KMS-11 (cell line): ENCODE results near the gene TLCD3B.

ENCODE experiments used
- H2AFZ ChIP-seq: fragments of 200-600 bp; sonication (generic); 2 replicates; pipeline ENCODE4 v1.6.1; 2016; ENCODE audit warnings: antibody characterized with exemption, mixed run types, low read depth
- H3K27ac ChIP-seq: fragments of 200-600 bp; sonication (generic); 2 replicates; pipeline ENCODE4 v1.6.1; 2016; ENCODE audit warnings: mild to moderate bottlenecking, mixed run types
- H3K27me3 ChIP-seq: fragments of 200-600 bp; sonication (generic); 2 replicates; pipeline ENCODE4 v1.6.1; 2017; ENCODE audit warnings: mild to moderate bottlenecking, low read depth, mixed run types, moderate library complexity; ENCODE audit not compliant: insufficient read depth
- H3K36me3 ChIP-seq: fragments of 200-600 bp; sonication (generic); 2 replicates; pipeline ENCODE4 v1.6.1; 2017; ENCODE audit warnings: mild to moderate bottlenecking, mixed run types; ENCODE audit not compliant: insufficient read depth
- H3K4me1 ChIP-seq: fragments of 200-600 bp; sonication (generic); 2 replicates; pipeline ENCODE4 v1.6.1; 2016; ENCODE audit warnings: mild to moderate bottlenecking, low read depth, mixed run types; ENCODE audit not compliant: poor library complexity, severe bottlenecking
- H3K4me2 ChIP-seq: fragments of 200-600 bp; sonication (generic); 2 replicates; pipeline ENCODE4 v1.7.0; 2016; ENCODE audit warnings: mild to moderate bottlenecking, mixed run types
- H3K4me3 ChIP-seq: fragments of 200-600 bp; sonication (generic); IDR thresholded peaks from 2 replicates; pipeline ENCODE4 v1.6.1; 2017; ENCODE audit warnings: low read depth, low read length, mixed read lengths; ENCODE audit not compliant: insufficient read depth
- H3K79me2 ChIP-seq: fragments of 200-600 bp; sonication (generic); 2 replicates; pipeline ENCODE4 v1.6.1; 2016; ENCODE audit warnings: low read depth, mixed run types; ENCODE audit not compliant: insufficient read depth
- H3K9ac ChIP-seq: fragments of 200-600 bp; sonication (generic); 2 replicates; pipeline ENCODE4 v1.6.1; 2016; ENCODE audit warnings: mild to moderate bottlenecking, mixed run types
- H4K20me1 ChIP-seq: fragments of 200-600 bp; sonication (generic); 2 replicates; pipeline ENCODE4 v1.6.1; 2016; ENCODE audit warnings: mild to moderate bottlenecking, mixed run types; ENCODE audit not compliant: insufficient read depth
- TF ChIP-seq, protein P1 (sequence below): fragments of 200-600 bp; sonication (generic); conservative IDR thresholded peaks from 2 replicates; pipeline ENCODE4 v1.6.1; 2017; ENCODE audit warnings: low read depth, mild to moderate bottlenecking, antibody characterized with exemption, low read length, moderate library complexity, mixed read lengths

The TLCD3B gene

DNA sequence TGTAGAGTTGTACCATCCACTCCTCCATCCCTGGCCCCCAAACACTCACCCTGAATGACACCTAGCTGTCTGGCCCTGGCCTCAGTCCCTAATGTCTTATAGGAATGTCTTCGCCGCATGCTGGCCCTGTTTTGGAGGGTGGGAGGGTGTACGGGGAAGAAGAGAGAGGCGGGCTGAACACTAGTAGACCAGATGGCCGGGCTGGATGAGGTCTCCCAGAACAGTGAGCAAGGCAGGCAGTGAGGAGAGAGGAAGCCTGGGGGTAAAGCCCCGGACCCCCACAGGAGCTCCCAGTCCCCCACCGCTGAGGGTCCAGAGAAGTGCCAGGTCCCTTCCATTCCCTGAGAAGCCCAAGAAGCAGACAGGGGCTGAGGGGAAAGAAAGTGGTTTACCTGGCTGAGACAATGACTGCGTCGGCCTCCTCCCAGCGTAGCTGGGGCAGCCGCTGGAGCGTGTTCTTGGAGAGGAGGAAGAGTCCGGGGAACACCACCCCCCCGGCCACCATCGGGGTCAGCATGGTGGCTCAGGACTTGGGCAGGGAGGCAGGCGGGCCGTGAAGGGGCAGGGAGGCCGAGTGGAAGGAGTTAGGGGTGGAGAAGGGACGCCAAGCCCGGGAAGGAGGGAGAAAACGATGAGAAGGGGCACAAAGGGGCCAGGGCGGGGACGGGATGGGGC is 923 bp downstream of the TLCD3B start:
- Histone ChIP-seq H3K79me2 (no peaks in the 10 kb centered on the region), H3K27me3 (peaks cover 77% of the 10 kb centered on the region), H4K20me1 (no peaks in the 10 kb centered on the region), H3K4me3 (no peak overlapping the region), H3K9ac (no peak overlapping the region), H3K27ac (no peak overlapping the region), H3K4me1 (peaks cover 3% of the 10 kb centered on the region), H2AFZ (no peak overlapping the region), H3K36me3 (no peaks in the 10 kb centered on the region), H3K4me2 (no peak overlapping the region)
- TF ChIP-seq, protein P1, sequence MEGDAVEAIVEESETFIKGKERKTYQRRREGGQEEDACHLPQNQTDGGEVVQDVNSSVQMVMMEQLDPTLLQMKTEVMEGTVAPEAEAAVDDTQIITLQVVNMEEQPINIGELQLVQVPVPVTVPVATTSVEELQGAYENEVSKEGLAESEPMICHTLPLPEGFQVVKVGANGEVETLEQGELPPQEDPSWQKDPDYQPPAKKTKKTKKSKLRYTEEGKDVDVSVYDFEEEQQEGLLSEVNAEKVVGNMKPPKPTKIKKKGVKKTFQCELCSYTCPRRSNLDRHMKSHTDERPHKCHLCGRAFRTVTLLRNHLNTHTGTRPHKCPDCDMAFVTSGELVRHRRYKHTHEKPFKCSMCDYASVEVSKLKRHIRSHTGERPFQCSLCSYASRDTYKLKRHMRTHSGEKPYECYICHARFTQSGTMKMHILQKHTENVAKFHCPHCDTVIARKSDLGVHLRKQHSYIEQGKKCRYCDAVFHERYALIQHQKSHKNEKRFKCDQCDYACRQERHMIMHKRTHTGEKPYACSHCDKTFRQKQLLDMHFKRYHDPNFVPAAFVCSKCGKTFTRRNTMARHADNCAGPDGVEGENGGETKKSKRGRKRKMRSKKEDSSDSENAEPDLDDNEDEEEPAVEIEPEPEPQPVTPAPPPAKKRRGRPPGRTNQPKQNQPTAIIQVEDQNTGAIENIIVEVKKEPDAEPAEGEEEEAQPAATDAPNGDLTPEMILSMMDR = no peak

DNA sequence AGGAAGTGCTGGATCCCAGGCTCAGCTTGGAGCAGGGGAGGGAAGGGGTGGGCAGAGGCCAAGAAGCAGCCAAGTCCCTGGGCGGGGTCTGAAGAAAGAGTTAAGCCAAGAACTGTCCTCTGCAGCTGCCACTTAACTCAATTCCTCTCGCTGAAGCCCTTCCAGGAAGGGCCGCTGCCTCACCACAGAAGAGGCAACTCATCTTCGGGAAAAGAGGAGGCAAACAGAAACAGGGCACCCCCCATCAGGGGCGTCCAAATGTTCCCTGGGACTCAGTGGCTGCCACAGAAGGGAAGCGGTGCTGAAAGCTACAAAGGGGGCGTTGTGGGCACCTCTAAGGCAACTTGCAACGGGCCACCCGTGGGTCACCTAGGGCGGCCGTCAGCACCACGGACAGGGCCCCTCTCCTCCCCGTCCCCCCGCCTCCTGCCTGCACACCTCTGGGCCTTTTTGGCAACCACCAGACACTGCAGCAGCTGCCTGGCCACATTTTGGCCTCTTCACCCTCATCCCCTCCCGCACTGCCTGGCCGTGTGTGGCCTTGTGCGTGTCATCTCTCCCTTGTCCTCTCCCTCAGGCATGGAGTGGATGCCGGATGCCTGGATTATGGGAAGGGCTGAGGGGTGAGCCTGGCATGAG is 2.5 kb downstream of the TLCD3B start:
- H3K9ac ChIP-seq = no peak overlapping the region
- peaks cover 85% of the 10 kb centered on the region for H3K27me3 ChIP-seq
- no peak overlapping the region for H3K4me3 ChIP-seq
- no peaks in the 10 kb centered on the region for H4K20me1 ChIP-seq
- H3K4me1 ChIP-seq = peaks cover 3% of the 10 kb centered on the region
- no peaks in the 10 kb centered on the region for H3K36me3 ChIP-seq
- no peak overlapping the region for H3K27ac ChIP-seq
- no peak overlapping the region for H3K4me2 ChIP-seq
- TF ChIP-seq, protein P1 = no peak
- H3K79me2 ChIP-seq = no peaks in the 10 kb centered on the region
- no peak overlapping the region for H2AFZ ChIP-seq

DNA sequence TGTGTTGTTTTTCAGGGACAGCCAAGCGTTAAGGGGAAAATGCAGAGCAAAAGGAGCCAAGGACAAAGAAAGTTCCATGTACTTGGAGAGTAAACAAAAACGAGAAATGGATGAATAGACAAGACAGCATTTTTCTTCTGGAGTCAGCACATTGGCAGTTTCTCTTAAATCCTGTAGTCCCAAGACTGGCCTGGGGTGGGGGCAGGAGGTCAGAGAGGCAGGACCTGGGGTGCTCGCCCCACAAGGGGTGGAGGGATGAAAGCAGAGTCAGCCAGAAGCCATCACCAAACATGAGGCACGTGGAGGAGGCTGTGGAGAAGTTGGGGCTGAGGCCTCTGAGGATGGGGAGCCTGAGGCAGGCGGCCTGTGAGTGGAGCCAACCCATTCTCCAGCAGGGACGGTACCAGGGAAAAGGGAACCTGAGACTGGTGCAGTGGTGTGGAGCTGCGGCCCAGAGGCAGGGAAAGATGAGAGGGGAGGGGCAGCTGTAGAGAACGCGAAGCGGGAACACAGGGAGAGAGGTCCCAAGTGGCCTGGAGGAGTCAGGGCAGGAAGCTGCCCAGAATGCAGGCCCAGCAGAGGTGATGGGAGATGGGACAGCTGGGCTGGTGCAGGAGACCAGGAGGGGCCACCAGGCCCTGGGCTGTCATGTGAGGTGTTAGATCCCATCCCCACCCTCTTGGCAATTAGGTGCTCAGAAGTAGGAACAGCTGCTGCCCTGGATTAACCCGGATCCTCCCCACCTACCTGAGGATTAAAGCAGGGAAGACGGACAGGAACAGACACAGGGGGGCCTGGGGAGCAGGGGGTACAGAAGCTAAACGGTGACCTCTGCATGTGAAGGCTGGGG is 3.3 kb downstream of the TLCD3B start:
- H2AFZ ChIP-seq = no peak overlapping the region
- peaks cover 93% of the 10 kb centered on the region for H3K27me3 ChIP-seq
- TF ChIP-seq, protein P1 = no peak
- no peaks in the 10 kb centered on the region for H3K79me2 ChIP-seq
- no peaks in the 10 kb centered on the region for H4K20me1 ChIP-seq
- no peak overlapping the region for H3K4me2 ChIP-seq
- H3K9ac ChIP-seq = no peak overlapping the region
- no peak overlapping the region for H3K4me3 ChIP-seq
- H3K4me1 ChIP-seq = peaks cover 3% of the 10 kb centered on the region
- no peak overlapping the region for H3K27ac ChIP-seq
- no peaks in the 10 kb centered on the region for H3K36me3 ChIP-seq

DNA sequence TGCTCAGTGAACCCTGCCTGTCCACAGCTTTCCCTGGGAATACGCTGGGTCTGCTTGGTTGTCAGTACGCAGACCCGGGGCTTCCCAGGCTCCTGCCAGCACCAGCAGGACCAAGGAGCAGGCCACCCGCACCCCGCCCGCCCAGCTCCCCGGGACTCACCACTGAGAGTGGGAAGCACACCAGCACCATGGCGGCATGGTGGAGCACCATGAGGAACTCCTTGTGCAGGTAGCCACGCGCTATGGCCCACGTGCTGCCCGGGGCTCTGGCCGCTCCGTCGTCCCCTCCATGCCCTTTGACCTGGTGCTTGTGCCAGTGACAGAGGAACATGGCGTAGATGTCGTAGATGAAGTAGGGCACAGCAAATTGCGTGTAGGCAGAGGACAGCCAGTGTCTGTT is 4.6 kb downstream of the TLCD3B start:
- Histone ChIP-seq H3K4me1 (peaks cover 2% of the 10 kb centered on the region), H3K36me3 (no peaks in the 10 kb centered on the region), H2AFZ (no peak overlapping the region), H4K20me1 (no peaks in the 10 kb centered on the region), H3K27me3 (peaks cover 91% of the 10 kb centered on the region), H3K9ac (no peak overlapping the region), H3K4me3 (no peak overlapping the region), H3K4me2 (no peak overlapping the region), H3K27ac (no peak overlapping the region), H3K79me2 (no peaks in the 10 kb centered on the region)
- TF ChIP-seq, protein P1 = no peak
